ENCODE measurements around the gene HSPB6. TPM values are rescaled to one million over a fixed set of nuclear protein-coding genes. Genes with fewer than 3 reads are reported as not detected.

The HSPB6 gene
- 11.5 and 35.0 TPM in 2 replicates for total RNA-seq

GRCh38 chr19:35756377-35757230, at the start of gene HSPB6:
Gene HSPB6, minus strand, starts transcription at chr19:35757029. Its CDS starts 21 bp downstream, at chr19:35757008.

GRCh38 chr19:35775298-35776101, 18.7 kb upstream of the HSPB6 start, which contains the start of gene ARHGAP33:
Gene ARHGAP33, plus strand, starts transcription at chr19:35775564. Its CDS starts 95 bp downstream, at chr19:35775659.

DNA sequence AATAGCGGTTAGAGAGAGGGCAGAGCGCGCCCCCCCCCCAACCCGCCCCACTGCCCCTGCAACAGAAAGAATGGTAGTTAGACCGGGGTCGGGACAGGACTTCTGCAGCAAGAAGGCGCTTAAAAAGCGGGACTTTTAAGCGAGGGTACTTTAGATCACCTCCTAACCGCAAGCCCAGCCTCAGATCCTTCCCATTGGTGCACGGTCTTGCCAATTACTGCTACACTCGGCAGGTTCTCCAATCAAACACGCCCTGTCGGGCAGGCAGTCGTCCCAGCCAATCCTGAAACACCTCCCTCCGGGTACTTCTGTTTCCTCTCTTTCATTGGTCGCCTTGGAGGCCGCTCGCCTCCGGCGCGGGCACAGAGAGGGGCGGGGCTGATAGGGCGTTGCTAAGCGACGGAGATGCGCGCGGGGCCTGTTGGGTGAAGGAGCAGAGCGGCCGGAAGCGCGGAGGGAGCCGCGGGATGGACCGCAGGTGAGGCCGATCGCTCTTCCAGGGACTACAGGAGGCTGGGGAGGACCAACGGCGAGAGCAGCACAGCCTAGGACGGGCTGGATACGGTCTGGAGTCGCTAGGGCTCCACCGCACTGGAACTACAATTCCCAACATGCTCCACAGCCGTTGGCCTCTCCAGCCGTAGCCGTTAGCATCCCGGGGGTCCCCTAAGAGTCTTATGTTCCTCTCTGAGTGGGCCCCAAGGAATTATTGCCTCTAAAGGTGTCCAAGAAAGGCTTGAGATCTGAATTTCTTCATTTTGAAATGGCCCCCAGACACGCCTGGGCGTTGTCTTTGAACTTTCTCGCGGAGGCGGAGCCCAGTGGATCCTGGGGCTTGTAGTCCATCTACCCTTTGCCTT, 1.1 kb upstream of the HSPB6 start, which contains the start of gene PROSER3:
Gene PROSER3 (plus strand): TSS at position 428 of the 860 bp plus-strand sequence. CDS start 40 bp downstream, at position 468.

DNA sequence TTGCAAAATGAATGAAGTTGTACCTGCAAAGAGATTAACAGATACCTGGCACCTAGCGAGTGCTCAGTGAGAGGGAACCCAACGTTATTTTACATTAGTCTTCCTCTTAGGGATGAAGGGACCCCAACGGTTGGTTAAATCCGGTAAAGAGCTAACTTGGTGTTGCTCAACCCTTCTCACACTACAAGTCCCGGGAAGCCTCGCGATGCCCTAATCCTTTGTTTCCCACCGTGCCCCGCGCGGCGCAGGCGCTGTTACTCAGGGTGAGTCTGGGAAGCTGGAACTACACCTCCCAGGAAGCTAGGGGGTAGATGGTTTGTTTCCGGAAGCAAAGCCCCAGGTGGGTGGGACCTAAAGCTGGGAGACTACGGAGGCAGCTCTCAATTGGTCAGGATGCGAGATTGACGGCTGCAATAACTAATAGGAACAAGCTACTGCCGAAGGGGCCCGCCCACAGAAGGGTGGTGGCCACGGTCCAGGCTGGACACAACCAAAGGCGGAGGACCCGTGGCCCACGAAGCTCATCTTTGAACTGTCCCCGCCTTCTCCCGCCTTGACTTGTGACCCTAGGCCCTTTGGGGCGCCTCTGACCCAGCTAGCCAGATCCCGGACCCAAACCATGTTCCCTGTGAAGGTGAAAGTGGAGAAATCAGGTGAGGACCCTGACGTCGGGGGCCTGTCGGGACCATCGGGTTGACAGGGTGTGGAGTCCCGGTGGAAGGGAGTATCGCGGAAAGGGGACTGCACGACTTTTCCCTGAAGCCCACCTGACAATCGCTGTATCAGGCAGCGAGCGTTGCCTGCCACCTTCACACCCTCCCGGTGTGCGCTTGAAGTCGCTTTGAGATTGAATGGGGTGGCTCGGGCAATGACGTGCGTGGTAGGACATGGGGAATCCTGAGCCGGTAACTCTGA, 8.5 kb downstream of the HSPB6 start, which contains the start of gene LIN37:
Gene LIN37 (plus strand): TSS at position 471 of the 915 bp plus-strand sequence. CDS start 149 bp downstream, at position 620.

DNA sequence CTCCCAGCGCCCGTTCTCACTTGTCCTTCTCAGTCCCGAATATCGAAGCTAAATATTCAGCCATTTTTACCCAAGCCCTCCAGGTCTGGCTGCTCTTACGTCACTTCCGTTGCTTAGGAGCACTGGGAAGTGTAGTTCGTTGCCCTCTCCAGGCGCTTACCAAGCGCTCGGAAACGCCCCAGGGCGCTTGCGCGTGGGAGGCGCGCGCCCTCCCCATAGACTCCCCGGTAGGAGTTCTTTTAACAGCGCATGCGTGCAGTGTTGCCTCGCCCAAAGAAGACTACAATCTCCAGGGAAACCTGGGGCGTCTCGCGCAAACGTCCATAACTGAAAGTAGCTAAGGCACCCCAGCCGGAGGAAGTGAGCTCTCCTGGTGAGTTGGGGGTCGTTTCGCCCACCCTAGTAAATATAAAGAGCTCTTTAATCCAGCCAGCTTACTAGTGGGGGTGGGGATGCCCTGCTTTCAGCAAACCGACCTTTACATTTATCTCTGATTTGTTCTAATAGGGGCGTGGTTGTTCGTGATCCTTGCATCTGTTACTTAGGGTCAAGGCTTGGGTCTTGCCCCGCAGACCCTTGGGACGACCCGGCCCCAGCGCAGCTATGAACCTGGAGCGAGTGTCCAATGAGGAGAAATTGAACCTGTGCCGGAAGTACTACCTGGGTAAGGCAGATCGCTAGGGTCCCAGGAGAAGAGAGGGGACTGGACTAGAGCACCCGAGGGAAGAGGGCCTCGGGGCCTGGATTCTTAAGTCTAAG, 11.3 kb downstream of the HSPB6 start, which contains the start of the genes PSENEN and U2AF1L4:
Gene PSENEN (plus strand): TSS at position 324 of the 759 bp plus-strand sequence. CDS start 280 bp downstream, at position 604.
Gene U2AF1L4 (minus strand): TSS at position 91 of the 759 bp plus-strand sequence. CDS start 27 bp downstream, at position 64.

DNA sequence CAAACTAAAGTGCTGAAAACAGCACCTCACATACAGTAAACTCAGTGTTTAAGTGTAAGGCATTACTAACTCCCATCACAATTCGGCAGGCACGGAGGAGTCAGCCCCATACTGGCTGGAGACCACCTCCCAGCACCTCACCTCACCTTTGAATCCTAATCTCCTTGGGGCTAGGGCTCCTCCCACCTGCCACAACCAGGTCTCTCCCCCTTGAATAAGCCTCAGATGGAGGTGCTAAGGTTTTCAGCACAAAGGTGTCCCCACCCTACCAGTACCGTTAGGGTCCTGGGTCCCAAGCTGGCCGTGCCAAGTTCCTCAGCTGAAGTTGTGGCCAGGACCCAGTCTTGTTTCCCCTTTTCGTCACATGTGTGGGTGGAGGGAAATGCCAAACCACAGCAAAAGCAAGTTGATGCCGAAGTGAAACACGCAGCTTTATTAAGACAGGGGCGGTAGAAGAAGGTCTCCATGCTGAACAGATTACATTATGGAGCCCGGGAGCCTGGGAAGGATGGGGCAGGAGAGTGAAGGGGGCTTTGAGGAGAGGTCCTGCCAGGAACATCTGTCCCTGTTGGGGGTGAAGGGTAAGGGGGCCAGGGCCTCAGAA, 14.6 kb downstream of the HSPB6 start, which contains the start of gene IGFLR1:
Gene IGFLR1 (minus strand): TSS at position 332 of the 604 bp plus-strand sequence. CDS start 1,272 bp downstream, outside the sequence.

DNA sequence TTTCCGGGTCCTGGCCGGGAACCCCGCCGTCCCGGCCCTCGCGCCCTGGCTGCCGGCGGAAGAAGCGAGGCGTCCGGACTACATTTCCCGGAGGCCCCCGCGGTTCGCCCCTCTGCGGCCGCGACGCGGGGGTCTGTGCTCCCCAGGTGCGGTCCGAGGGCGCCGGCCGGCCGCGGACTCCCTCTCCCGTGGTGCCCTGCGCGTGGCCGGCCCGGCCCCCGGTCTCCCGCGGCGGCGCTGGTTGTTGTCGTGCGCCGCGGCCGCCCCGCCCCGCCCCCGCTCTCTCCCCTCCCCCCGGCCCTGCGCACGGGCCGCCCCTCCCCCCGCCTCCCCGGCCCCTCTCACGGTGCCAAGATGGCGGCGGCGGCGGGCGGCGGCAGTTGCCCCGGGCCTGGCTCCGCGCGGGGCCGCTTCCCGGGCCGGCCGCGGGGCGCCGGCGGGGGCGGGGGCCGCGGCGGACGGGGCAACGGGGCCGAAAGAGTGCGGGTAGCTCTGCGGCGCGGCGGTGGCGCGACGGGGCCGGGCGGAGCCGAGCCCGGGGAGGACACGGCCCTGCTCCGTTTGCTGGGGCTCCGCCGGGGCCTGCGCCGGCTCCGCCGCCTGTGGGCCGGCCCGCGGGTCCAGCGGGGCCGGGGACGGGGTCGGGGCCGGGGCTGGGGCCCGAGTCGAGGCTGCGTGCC, 39.0 kb downstream of the HSPB6 start, which contains the start of gene KMT2B:
Gene KMT2B (plus strand): TSS at position 339 of the 680 bp plus-strand sequence. CDS start 16 bp downstream, at position 355.

Other genes with a start within 250 kb of the HSPB6 start
- 2.0 and 4.2 TPM in 2 replicates for gene DMKN, start 243.4 kb downstream of the HSPB6 start, total RNA-seq
- 0.18 and 0.32 TPM in 2 replicates for gene SBSN, start 228.7 kb downstream of the HSPB6 start, total RNA-seq
- not detected in 2 replicates for gene GAPDHS, start 223.6 kb downstream of the HSPB6 start, total RNA-seq
- gene TMEM147, start 211.4 kb downstream of the HSPB6 start, total RNA-seq: 63.8 and 65.7 TPM in 2 replicates
- gene ATP4A, start 193.4 kb downstream of the HSPB6 start, total RNA-seq: not detected in 2 replicates
- gene PMIS2, start 170.9 kb downstream of the HSPB6 start, total RNA-seq: not detected in 2 replicates
- 3.4 and 4.0 TPM in 2 replicates for gene HAUS5, start 144.3 kb downstream of the HSPB6 start, total RNA-seq
- 33.6 and 65.1 TPM in 2 replicates for gene RBM42, start 128.0 kb downstream of the HSPB6 start, total RNA-seq
- 2.3 TPM in 1 of 2 replicates, not detected in the other for gene ETV2, start 115.3 kb downstream of the HSPB6 start, total RNA-seq
- gene COX6B1, start 108.7 kb downstream of the HSPB6 start, total RNA-seq: 513 and 712 TPM in 2 replicates
- not detected in 2 replicates for gene UPK1A, start 90.5 kb downstream of the HSPB6 start, total RNA-seq
- not detected in 2 replicates for gene ZBTB32, start 52.5 kb downstream of the HSPB6 start, total RNA-seq
- gene KMT2B, start 39.0 kb downstream of the HSPB6 start, total RNA-seq: 7.6 and 11.5 TPM in 2 replicates
- 2.4 and 2.9 TPM in 2 replicates for gene IGFLR1, start 14.6 kb downstream of the HSPB6 start, total RNA-seq
- 14.3 and 17.8 TPM in 2 replicates for gene U2AF1L4, start 11.6 kb downstream of the HSPB6 start, total RNA-seq
- 30.3 and 37.6 TPM in 2 replicates for gene PSENEN, start 11.4 kb downstream of the HSPB6 start, total RNA-seq
- gene LIN37, start 8.5 kb downstream of the HSPB6 start, total RNA-seq: 14.3 and 15.7 TPM in 2 replicates
- gene PROSER3, start 1.1 kb upstream of the HSPB6 start, total RNA-seq: 1.8 and 5.0 TPM in 2 replicates
- gene ARHGAP33, start 18.5 kb upstream of the HSPB6 start, total RNA-seq: 0.49 and 2.3 TPM in 2 replicates
- not detected in 2 replicates for gene PRODH2, start 55.8 kb upstream of the HSPB6 start, total RNA-seq
- not detected in 2 replicates for gene NPHS1, start 95.5 kb upstream of the HSPB6 start, total RNA-seq
- gene KIRREL2, start 99.9 kb upstream of the HSPB6 start, total RNA-seq: 0.81 TPM in 1 of 2 replicates, not detected in the other
- gene APLP1, start 111.5 kb upstream of the HSPB6 start, total RNA-seq: 20.4 and 38.2 TPM in 2 replicates
- gene NFKBID, start 143.5 kb upstream of the HSPB6 start, total RNA-seq: 2.2 and 2.4 TPM in 2 replicates
- gene HCST, start 145.5 kb upstream of the HSPB6 start, total RNA-seq: not detected in 2 replicates
- not detected in 2 replicates for gene TYROBP, start 151.3 kb upstream of the HSPB6 start, total RNA-seq
- gene LRFN3, start 179.3 kb upstream of the HSPB6 start, total RNA-seq: 5.0 and 12.1 TPM in 2 replicates
- 26.2 and 28.0 TPM in 2 replicates for gene SDHAF1, start 238.2 kb upstream of the HSPB6 start, total RNA-seq

Measured in cardiac atrium fibroblast (primary cell).